CD4-positive, alpha-beta T cell treated with Interleukin-1 beta for 1 hour (primary cell): Measurements from ENCODE around the gene DHRSX.
"Not testable (repeated sequence)": the region's sequence is repeated elsewhere in the genome, so short reads cannot be mapped to it uniquely, and the experiment has no call there.

Experiments used
- DNase-seq, 2 donors: peaks; one replicate each; pipeline ENCODE4 v3.0.0-alpha.2; 2020 to 2022

The DHRSX gene

DNA sequence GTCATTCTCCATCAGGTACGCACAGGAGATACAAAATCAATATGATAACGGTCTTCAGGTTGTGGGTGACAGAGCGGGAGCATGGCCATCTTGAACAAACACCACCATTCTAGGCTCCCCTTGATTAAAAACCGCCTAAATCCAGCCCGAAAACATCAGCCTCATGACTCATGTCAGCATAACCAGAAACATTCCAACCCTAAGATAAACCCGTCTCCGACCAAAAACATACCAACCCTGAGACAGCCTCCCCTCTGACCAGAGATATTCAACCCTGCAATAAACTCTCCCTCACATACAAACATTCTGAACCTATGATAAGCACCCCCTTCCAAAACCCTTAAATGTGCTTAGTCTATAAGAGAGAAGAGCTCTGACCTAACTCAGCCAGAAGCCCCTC lies 157.9 kb downstream of the DHRSX start:
- no peak for DNase-seq

DNA sequence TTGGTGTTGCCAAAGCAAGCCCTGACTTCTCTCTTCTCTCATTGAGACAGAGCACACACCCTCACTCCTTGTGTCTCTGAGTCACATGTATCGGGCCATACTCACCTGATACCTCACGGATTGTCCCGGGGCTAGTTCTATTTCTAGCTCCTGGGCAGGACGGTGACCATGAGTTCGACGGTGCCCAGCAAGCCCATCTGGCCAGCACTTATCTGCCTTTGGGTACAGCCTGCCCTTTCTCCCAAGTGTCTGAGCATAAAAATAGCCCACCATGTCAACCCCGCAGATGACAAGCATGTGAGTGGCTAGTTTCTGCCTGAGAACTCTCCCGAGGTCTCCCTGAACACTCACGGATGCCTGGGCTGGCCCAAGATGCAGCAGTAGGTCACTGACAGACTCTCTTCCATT lies 158.5 kb downstream of the DHRSX start:
- DNase-seq = no peak

DNA sequence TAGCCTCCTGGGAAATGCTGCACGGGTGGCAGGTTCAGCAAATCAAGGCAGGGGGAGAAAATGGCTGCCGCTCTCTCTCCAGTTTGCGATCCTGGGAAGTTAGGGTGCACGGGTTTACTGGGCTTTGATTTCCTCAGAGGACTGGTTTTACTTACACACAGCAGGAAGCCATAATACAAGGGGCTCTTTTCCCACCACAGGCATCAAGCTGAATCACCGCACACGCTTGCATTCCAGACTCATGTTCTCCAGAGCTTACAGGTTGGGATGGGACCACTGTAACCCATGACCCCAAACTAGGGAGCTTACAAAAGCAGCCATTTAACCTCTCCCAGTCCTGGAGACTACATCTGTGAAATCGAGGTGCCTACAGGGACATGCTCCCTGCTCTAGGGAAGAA lies 159.8 kb downstream of the DHRSX start:
- no peak for DNase-seq

- DNase-seq = no peak
These were observed 164.6 kb downstream of the DHRSX start for GRCh38 chrX:2336181-2336580.

- no peak for DNase-seq
These were observed 166.5 kb downstream of the DHRSX start for GRCh38 chrX:2334237-2334636.

GRCh38 chrX:2332252-2332651 lies 168.5 kb downstream of the DHRSX start:
- DNase-seq = no peak

GRCh38 chrX:2330910-2331309 lies 169.9 kb downstream of the DHRSX start:
- no peak for DNase-seq

- DNase-seq = no peak
These were observed 170.3 kb downstream of the DHRSX start for GRCh38 chrX:2330487-2330886.

DNA sequence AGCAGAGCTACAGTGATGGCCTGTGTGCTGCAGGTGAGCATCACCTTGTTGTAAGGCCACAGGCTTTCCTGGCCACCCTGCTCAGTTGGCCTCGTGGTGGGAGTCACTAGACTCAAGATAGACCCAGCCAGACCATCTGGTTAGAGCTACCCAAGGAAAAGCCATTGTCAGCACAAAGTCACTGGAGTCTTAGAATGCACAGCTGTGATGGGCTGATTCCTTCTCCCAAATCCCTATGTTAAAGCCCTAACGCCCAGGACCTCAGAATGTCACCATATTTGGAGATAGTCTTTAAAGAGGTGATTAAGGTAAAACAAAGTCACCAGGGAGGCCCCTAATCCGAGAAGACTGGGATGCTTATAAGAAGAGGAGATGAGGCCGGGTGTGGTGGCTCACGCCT lies 173.4 kb downstream of the DHRSX start:
- no peak for DNase-seq

GRCh38 chrX:2325076-2325784 lies 175.5 kb downstream of the DHRSX start:
- peak; percentile 17 to 78 for DNase-seq

- DNase-seq = no peak
These were observed 176.6 kb downstream of the DHRSX start for GRCh38 chrX:2324151-2324550.

DNA sequence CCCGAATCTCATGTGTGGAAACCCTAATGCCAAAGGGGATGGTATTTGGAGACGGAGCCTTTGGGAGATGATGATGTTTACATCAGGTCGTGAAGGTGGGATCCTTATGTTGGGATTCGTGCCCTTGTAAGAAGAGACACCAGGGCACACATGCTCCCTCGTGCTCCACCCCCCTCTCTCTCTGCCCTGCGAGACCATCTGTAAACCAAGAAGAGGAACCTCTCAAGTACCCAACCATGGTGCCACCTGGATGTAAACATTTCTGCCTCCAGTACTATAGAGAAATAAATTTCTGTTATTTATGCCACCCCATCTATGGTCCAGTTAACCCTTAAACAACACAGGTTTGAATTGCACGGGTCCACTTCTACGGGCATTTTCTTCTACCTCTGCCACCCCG lies 179.4 kb downstream of the DHRSX start:
- no peak for DNase-seq

- peak in 1 of 2 donors; percentile 44 for DNase-seq
These were observed 180.0 kb downstream of the DHRSX start for GRCh38 chrX:2320580-2321327.

GRCh38 chrX:2320089-2320488 lies 180.7 kb downstream of the DHRSX start:
- no peak for DNase-seq

GRCh38 chrX:2318371-2318770 lies 182.4 kb downstream of the DHRSX start:
- DNase-seq = no peak

DNA sequence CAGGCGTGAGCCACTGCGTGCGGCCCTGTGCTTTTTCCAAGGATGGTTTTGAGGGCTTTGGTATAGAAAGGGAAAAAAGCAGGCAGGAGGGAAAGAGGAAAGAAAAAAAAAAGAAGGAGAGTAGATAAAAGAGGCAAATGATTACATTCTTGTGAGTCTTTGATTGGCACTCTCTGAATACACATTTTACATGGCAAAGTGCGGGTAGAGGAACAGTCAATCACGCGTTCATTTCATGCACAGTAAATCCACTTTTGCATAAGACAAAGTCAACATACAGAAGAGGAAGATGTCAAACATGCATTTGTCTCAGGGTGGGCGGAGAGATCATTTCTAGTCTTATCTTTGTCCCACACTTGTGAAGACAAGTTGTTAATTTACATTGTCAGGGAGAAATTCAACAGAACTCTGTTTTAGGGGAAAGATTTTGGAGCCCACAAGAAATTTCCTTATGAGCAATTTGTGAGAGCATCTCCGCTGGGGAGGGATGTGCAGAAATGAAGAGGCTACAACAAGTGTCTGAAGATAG lies 183.2 kb downstream of the DHRSX start:
- DNase-seq = no peak

DNA sequence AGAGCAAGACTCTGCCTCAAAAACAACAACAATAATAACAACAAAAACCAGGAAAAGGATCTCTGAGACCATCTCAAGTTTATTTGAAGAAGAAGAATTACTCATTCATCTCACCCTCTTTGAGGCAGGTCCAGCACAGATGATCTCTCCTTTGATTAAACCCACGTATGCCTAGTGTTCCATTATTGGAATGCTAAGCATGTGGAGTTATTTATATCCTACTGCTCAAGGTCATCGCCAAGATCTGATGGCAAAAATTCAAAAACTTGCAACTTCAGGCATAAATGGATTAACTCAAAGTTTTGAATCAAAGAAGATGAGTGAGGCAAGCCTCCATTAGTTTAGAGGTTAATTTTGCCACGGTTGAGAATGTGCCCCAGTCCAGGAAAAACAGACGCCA lies 184.2 kb downstream of the DHRSX start:
- DNase-seq = no peak

DNA sequence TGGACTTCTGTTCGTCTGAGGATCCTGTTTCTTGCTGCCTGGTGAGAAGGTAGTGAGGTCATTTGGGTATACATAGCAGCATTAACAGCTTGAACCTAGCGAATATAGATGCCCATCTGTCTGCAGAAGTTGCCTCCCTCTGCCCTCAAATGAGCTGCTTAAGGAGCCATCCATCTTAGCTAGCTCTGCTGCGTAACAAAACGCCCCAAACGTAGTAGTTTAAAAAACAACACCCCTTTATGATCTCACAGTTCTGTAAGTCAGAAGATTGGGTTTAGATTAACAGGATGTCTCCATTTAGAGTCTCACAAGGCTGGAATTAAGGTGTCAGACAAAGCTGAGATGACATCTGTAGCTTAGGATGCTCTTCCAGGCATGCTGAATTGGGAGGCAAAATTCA lies 185.3 kb downstream of the DHRSX start:
- DNase-seq = no peak

GRCh38 chrX:2314831-2315365 lies 185.9 kb downstream of the DHRSX start:
- no peak for DNase-seq

- DNase-seq = no peak
These were observed 186.7 kb downstream of the DHRSX start for GRCh38 chrX:2313864-2314640.

DNA sequence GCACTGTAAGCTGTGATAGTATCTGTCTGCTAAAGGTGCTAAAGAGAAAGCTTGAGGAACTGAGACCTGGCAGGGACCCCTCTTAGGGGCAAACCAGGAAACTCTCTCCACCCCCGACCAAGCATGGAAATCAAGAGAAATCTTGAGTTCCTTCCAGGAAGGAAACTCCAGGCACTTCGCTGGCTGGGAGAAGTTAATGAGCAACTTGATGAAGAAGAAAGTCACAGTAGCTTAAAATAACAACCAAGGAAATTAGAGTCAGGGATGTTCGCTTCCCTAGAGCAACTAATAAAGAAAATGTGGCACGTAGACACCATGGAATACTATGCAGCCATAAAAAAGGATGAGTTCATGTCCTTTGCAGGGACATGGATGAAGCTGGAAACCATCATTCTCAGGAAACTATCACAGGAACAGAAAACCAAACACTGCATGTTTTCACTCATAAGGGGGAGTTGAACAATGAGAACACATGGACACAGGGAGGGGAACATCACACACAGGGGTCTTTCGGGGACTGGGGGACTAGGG lies 188.7 kb downstream of the DHRSX start:
- not testable (repeated sequence) for DNase-seq

DNA sequence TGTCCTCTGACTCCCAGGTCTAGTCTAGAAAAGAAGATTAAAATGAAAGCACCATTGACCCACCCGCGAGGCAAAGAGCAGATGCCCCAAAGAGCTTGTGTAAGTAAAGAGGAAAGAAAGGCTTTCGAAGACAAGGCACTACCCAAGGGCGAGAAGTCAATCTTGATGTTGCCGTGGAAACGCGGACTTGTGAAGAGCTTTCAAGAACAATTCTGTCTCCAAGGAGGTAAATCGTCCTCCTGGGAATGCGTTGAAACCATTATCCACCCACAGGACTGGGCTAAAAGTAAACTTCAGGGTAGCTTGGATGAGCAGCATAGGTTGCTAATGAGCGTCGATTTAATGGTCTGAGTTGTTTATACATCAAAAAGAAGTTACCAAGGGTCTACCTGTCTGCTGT lies 189.3 kb downstream of the DHRSX start:
- DNase-seq = no peak

GRCh38 chrX:2301901-2302300 lies 198.9 kb downstream of the DHRSX start:
- no peak for DNase-seq
